Gastroesophageal sphincter (tissue), 4 donors: ENCODE results near the gene HOXB2. TPM values are rescaled to one million over a fixed set of nuclear protein-coding genes. Genes with fewer than 3 reads are reported as not detected.

Experiments used
- ATAC-seq: fragments of 150-250 bp; one replicate; pipeline ENCODE4 v1.9.1; 2016; ENCODE audit warnings: mild to moderate bottlenecking, moderate library complexity
- H3K27ac ChIP-seq, 4 donors: fragments of 200-600 bp; sonication (generic) in 3 of 4; 1 replicate in 3 of 4; 2 replicates in 1 of 4; pipeline ENCODE4 v1.5.1; 2016 to 2019
- H3K27me3 ChIP-seq: fragments of 200-600 bp; sonication (generic); one replicate; pipeline ENCODE4 v1.5.1; 2019
- H3K36me3 ChIP-seq, 2 donors: fragments of 200-600 bp; sonication (generic); one replicate each; pipeline ENCODE4 v1.5.1; 2019; ENCODE audit warnings: control low read depth in 1 of 2
- H3K4me1 ChIP-seq, 3 donors: fragments of 200-600 bp; sonication (generic); 1 replicate in 2 of 3; 2 replicates in 1 of 3; pipeline ENCODE4 v1.5.1; 2016 to 2019; ENCODE audit warnings: control low read depth in 2 of 3
- H3K4me3 ChIP-seq, 2 donors: fragments of 200-600 bp; sonication (generic); one replicate each; pipeline ENCODE4 v1.5.1; 2019; ENCODE audit warnings: mild to moderate bottlenecking in 1 of 2, moderate library complexity in 1 of 2
- H3K9me3 ChIP-seq, 3 donors: fragments of 200-600 bp; sonication (generic); one replicate each; pipeline ENCODE4 v1.5.1; 2017 to 2019; ENCODE audit warnings: control low read depth in 2 of 3
- EP300 ChIP-seq: sonication (generic); formaldehyde crosslinking; IDR thresholded peaks from one replicate; pipeline ENCODE4 v1.6.1; 2017; ENCODE audit warnings: antibody characterized with exemption, mild to moderate bottlenecking
- POLR2A ChIP-seq, 2 donors: fragments of 450-650 bp; IDR thresholded peaks; one replicate each; pipeline ENCODE4 v1.6.1; 2017; ENCODE audit warnings: antibody characterized with exemption in 2 of 2, mild to moderate bottlenecking in 2 of 2, moderate library complexity in 1 of 2
- POLR2AphosphoS5 ChIP-seq: sonication (generic); formaldehyde crosslinking; IDR thresholded peaks from one replicate; pipeline ENCODE4 v1.6.1; 2017; ENCODE audit warnings: antibody characterized with exemption
- WGBS, 2 donors: methylation state at CpG; one replicate each; pipeline ENCODE4 v1.1.5; 2018; ENCODE audit warnings: low coverage in 1 of 2; 5-methylcytosine and 5-hydroxymethylcytosine counted together
- total RNA-seq, 4 donors: library from RNA; depleted of rRNA; stranded (reverse); fragments of >200 nt; gene quantifications; one replicate each; pipeline ENCODE4 v1.1.0, GENCODE V29; 2016
- TF ChIP-seq, protein P1 (sequence below), 4 experiments: fragments of 200-600 bp in 2 of 4; fragments of 450-650 bp in 2 of 4; sonication (generic) in 1 of 4; IDR thresholded peaks; one replicate each; pipeline ENCODE4 v1.5.1; 2017 to 2019; ENCODE audit warnings: antibody characterized with exemption in 4 of 4, mild to moderate bottlenecking in 2 of 4, moderate library complexity in 2 of 4

HOXB2 gene
- total RNA-seq, 4 donors from 2014 or later, result 28.7 to 65.2 (median 38.8) TPM

GRCh38 chr17:48505788-48506187 is 39.1 kb downstream of the HOXB2 start:
- 20% methylated on average over 1 of the region's 1 CpG; no CpG with 5 or more reads in 1 of the 2 donors for WGBS, 2 donors
- H3K9me3 ChIP-seq, result no peaks in the 10 kb centered on the region
- H3K4me3 ChIP-seq, result no peak overlapping the region
- H3K27me3 ChIP-seq, result no peaks in the 10 kb centered on the region
- no peak overlapping the region for H3K27ac ChIP-seq
- H3K36me3 ChIP-seq, result no peaks in the 10 kb centered on the region
- peak; percentile 66 for ATAC-seq
- H3K4me1 ChIP-seq, result peaks cover 0 to 15% (median 0%) of the 10 kb centered on the region in 3 donors
- no peak for TF ChIP-seq POLR2A (IDR thresholded peaks at IDR 0.05)
- TF ChIP-seq, protein P1, sequence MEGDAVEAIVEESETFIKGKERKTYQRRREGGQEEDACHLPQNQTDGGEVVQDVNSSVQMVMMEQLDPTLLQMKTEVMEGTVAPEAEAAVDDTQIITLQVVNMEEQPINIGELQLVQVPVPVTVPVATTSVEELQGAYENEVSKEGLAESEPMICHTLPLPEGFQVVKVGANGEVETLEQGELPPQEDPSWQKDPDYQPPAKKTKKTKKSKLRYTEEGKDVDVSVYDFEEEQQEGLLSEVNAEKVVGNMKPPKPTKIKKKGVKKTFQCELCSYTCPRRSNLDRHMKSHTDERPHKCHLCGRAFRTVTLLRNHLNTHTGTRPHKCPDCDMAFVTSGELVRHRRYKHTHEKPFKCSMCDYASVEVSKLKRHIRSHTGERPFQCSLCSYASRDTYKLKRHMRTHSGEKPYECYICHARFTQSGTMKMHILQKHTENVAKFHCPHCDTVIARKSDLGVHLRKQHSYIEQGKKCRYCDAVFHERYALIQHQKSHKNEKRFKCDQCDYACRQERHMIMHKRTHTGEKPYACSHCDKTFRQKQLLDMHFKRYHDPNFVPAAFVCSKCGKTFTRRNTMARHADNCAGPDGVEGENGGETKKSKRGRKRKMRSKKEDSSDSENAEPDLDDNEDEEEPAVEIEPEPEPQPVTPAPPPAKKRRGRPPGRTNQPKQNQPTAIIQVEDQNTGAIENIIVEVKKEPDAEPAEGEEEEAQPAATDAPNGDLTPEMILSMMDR (IDR thresholded peaks at IDR 0.05), result no peak
- peak; percentile 71 for TF ChIP-seq POLR2AphosphoS5
- no peak for TF ChIP-seq EP300

- H3K9me3 ChIP-seq, result no peaks in the 10 kb centered on the region
- H3K27me3 ChIP-seq, result no peaks in the 10 kb centered on the region
- H3K27ac ChIP-seq, result no peak overlapping the region
- WGBS, 2 donors, result 86% methylated on average over 1 of the region's 2 CpGs; no CpG with 5 or more reads in 1 of the 2 donors
- TF ChIP-seq EP300, result no peak
- TF ChIP-seq, protein P1 (IDR thresholded peaks at IDR 0.05), result no peak
- no peak for TF ChIP-seq POLR2A (IDR thresholded peaks at IDR 0.05)
- no peak for TF ChIP-seq POLR2AphosphoS5
- H3K4me1 ChIP-seq, result peaks cover 0 to 23% (median 0%) of the 10 kb centered on the region in 3 donors
- no peaks in the 10 kb centered on the region for H3K36me3 ChIP-seq
- no peak for ATAC-seq
- H3K4me3 ChIP-seq, result no peak overlapping the region
Measured at GRCh38 chr17:48504953-48505352, 40.0 kb downstream of the HOXB2 start.

- Histone ChIP-seq H3K27me3 (no peaks in the 10 kb centered on the region), H3K36me3 (no peaks in the 10 kb centered on the region), H3K27ac (no peak overlapping the region), H3K9me3 (no peaks in the 10 kb centered on the region), H3K4me1 (peaks cover 0 to 23% (median 0%) of the 10 kb centered on the region in 3 donors), H3K4me3 (no peak overlapping the region)
- ATAC-seq, result no peak
- WGBS, 2 donors, result 14 to 50% methylated on average over 2 of the region's 5 CpGs
- peak; percentile 29 for TF ChIP-seq POLR2AphosphoS5
- TF ChIP-seq, protein P1 (IDR thresholded peaks at IDR 0.05), result no peak
- no peak for TF ChIP-seq POLR2A (IDR thresholded peaks at IDR 0.05)
- TF ChIP-seq EP300, result no peak
Measured at GRCh38 chr17:48503747-48504146, 41.2 kb downstream of the HOXB2 start.

DNA sequence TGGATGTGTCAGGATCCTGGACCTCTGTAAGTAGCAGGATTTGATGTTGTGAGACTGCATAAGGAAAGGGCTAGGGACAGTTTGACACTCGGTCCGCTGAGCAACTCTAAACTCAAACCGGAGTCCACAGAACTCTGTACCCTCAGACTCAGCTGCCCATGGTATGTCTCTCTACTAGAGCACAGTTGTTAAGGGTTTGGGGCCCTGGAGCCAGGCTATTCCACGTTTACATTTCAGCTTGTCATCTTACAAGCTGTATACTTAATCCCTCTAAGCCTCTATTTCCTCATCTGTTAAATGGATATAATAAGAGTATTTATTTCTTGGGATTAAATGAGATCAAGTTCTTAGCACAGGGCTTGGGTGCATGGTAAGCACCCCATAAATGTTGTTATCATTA is 42.0 kb downstream of the HOXB2 start:
- Histone ChIP-seq H3K9me3 (no peaks in the 10 kb centered on the region), H3K4me3 (no peak overlapping the region), H3K36me3 (no peaks in the 10 kb centered on the region), H3K27me3 (no peaks in the 10 kb centered on the region), H3K4me1 (peaks cover 0 to 23% (median 0%) of the 10 kb centered on the region in 3 donors), H3K27ac (no peak overlapping the region)
- TF ChIP-seq POLR2A (IDR thresholded peaks at IDR 0.05) (no peak), EP300 (no peak), POLR2AphosphoS5 (no peak)
- TF ChIP-seq, protein P1 (IDR thresholded peaks at IDR 0.05), result no peak
- ATAC-seq, result no peak
- 69 to 81% methylated on average over 3 to 4 of the region's 4 CpGs for whole genome bisulfite sequencing, 2 donors

GRCh38 chr17:48502312-48502711 is 42.6 kb downstream of the HOXB2 start:
- WGBS, 2 donors, result 100% methylated on average over 1 of the region's 2 CpGs; no CpG with 5 or more reads in 1 of the 2 donors
- H3K9me3 ChIP-seq, result no peaks in the 10 kb centered on the region
- H3K27me3 ChIP-seq, result no peaks in the 10 kb centered on the region
- H3K36me3 ChIP-seq, result no peaks in the 10 kb centered on the region
- no peak for ATAC-seq
- H3K27ac ChIP-seq, result no peak overlapping the region
- no peak overlapping the region for H3K4me3 ChIP-seq
- peaks cover 0 to 23% (median 0%) of the 10 kb centered on the region in 3 donors for H3K4me1 ChIP-seq
- no peak for TF ChIP-seq POLR2A (IDR thresholded peaks at IDR 0.05)
- no peak for TF ChIP-seq POLR2AphosphoS5
- TF ChIP-seq, protein P1 (IDR thresholded peaks at IDR 0.05), result no peak
- TF ChIP-seq EP300, result no peak
